Gastrocnemius medialis (tissue), 4 donors: Measurements from ENCODE around the gene C3orf70.

Source experiments
- CTCF ChIP-seq, 5 experiments: fragments of 450-650 bp in 3 of 5; fragments of 200-600 bp in 2 of 5; sonication (generic) in 2 of 5; IDR thresholded peaks in 4 of 5; conservative IDR thresholded peaks in 1 of 5; 1 replicate in 4 of 5; 2 replicates in 1 of 5; pipeline ENCODE4 v1.5.1; 2016 to 2019; ENCODE audit warnings: antibody characterized with exemption in 5 of 5, mild to moderate bottlenecking in 3 of 5, moderate library complexity in 3 of 5
- POLR2A ChIP-seq, 2 donors: fragments of 450-650 bp; IDR thresholded peaks; one replicate each; pipeline ENCODE4 v1.6.1; 2017; ENCODE audit warnings: antibody characterized with exemption in 2 of 2, mild to moderate bottlenecking in 2 of 2, moderate library complexity in 2 of 2

GRCh38 chr3:185066251-185066650 lies 86.6 kb downstream of the C3orf70 start:
- TF ChIP-seq CTCF (IDR thresholded peaks at IDR 0.05 in 4 of 5, conservative IDR thresholded peaks at IDR 0.05 in 1 of 5) (no peak), POLR2A (IDR thresholded peaks at IDR 0.05) (no peak)
